ENCODE results near the gene CNGB1.
"Not testable (repeated sequence)": the region's sequence is repeated elsewhere in the genome, so short reads cannot be mapped to it uniquely, and the experiment has no call there.

The CNGB1 gene

DNA sequence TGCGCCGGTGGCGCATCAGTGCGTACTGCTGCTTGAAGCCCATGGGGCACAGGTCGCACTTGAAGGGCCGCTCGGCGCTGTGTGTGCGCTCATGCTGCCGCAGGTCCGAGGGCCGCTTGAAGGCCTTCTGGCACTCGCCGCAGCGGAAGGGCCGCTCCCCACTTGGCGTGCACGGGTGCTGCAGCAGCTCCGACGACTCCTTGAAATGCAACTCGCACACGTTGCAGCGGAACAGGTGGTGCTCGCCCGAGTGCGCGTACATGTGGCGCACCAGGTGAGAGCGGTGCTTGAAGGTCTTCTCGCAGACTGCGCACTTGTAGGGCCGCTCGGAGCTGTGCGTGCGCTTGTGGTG lies 26.2 kb upstream of the CNGB1 start:
- DNase-seq (ENCODE audit: low read depth in 2 of 2), result no peak

DNA sequence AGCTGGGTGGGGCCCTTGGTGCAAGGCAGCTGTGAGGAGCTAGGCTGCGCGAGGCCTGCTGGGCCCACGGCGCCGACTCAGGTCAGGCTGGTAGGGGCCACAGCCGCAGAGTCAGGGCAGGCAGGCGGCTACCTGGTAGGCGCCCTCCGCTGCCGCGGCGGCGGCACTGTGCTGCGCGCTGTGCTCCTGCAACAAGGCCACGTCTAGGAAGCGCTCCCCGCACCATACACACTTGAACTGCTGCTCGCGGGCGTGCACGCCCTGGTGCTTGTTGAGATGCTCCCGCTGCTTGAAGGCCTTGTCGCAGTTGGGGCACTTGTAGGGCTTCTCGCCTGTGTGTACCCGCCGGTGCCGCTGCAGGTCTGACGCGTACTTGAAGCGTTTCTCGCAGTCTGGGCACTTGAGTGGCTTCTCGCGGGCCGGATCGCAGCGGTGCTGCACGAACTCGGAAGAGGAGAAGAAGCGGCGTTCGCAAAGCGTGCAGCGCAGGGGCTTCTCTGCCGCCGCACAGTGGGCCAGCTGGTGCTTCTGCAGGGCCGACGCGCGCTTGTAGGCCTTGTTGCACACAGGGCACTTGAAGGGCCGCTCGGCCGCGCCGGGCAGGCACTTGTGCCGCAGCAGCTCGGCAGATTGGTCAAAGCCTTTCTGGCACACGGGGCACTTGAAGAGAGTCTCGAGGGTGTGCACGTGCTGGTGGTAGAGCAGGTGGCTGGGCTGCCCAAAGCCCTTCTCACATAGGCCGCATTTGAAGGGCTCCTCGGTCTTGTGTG lies 25.7 kb upstream of the CNGB1 start:
- no peak for DNase-seq (ENCODE audit: low read depth in 2 of 2)

DNA sequence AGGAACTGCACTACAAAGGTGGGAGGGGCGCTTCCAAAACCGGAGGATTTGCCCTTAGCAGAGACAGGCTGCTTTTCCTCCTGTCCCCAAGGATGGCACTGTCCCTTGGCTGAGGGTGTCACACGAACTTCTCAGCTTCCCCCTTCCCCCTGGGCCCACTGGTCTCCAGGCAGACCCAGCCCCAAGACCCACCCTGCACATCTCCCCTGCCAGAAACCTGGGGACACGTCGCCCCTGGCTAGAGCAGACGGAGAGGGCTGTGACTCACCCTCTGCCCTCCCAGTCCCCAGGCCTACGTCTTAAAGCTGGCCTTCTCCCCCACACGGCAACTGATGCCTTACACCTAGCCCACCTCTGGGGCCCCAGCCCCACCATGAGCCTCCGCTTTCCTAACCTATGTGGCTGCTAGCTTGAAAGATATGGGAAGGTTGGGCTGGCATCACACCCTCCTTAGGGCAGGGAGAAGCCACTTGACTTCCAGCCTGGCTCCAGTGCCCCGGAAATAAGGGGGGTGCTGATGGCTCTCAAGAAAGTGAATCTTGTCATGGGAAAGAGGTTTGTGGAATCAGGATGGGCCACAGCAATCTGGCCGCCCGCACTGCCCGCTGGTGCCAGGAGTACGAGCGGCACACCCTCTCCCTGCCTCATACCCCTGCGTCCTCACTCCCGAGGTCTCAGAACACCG lies 24.9 kb upstream of the CNGB1 start:
- DNase-seq (ENCODE audit: low read depth in 2 of 2), result no peak

DNA sequence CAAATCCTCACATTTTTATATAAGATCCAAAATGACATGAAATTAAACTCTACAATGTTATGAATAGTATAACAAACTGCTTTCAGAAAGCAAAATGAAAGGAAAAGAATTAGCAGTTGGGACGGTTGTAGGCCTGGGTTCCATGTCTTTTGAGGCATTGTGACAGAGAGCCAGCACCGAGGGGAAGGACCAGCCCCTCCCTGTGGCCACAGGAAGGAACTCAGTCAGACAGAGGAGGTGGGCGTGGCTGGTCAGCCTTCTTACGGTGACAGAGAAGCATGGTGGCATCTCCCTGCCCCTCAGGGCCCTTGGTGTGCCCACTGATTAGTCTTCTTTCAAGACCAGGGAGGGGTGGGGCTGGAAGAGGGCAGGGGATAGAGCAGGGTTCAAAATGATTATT lies 23.9 kb upstream of the CNGB1 start:
- DNase-seq (ENCODE audit: low read depth in 2 of 2), result no peak

DNA sequence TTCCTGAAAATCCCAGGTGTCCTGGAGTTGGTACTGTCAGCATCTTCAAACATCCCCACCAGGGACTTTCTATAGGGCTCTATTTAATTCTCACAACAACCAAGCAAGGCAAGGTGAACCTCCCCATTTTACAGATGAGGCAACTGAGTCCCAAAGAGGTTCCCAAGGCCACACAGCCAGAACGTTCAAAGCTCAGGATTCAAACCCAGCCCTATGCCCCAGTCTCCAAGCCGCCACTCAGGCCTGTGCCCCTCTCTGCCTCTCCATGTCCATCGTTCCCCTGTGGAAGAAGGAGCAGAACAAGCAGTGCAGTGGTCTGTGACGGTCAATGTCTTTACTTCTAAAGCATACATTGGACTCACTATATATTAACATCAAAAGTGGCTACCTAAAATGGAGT lies 23.4 kb upstream of the CNGB1 start:
- no peak for DNase-seq (ENCODE audit: low read depth in 2 of 2)

DNA sequence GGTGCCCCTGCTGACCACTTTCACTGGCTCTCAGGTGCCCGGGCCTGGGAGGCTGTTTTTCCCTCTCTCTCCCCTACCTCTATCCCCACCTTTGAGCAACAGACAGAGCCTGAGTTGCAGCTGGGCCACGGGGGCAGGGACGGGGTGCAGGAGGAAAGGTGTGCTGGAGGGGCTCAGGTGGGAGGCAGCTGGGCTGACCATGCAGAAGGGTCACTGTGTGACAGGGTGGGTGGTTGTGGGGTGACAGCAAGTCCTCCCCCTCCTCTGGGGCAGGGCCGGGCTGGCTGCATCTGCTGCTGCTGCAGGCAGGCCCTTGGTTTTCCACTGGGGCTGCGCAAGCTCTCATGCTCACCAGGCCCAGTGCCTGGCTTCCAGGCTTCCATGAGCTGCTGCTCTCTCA lies 23.0 kb upstream of the CNGB1 start:
- DNase-seq (ENCODE audit: low read depth in 2 of 2), result no peak

DNA sequence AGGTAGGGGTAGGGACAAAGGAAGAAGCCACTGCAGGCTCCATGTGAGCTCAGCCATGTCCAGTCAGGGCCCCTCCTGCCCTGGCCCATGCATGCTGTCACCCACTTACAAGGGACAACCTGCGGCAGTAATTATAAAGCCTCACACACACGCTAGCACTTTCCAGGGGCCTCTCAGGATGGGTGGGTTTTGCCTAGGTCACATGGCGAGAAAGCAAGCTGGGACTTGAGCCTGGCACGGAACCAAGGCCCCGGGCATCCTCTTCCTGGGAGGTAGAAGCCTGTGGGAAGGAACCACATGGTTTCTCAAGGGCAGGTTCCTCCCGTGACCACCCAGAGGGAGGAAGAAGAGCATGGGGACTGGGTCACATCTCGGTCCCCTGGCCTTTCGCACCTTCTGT lies 22.5 kb upstream of the CNGB1 start:
- no peak for DNase-seq (ENCODE audit: low read depth in 2 of 2)

DNA sequence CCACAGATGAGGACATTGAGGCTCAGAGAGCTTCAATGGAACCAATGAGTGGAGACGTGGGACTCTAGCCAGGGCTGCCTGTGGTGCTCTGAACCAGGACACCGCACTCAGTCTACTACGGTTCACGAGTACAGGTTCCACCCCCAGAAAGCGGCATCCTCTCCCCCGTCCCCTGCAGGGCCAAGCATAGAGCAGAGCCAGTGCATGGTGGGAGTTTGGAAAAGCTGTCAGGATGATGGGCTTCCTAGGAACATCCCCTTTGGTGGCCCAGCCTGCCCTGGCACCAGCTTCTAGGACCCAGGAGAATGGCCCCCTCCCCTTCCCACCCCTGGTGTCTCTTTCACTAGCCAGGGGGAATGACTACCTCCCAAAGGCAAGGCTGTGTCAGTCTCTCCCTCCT lies 21.2 kb upstream of the CNGB1 start:
- no peak for DNase-seq (ENCODE audit: low read depth in 2 of 2)

DNA sequence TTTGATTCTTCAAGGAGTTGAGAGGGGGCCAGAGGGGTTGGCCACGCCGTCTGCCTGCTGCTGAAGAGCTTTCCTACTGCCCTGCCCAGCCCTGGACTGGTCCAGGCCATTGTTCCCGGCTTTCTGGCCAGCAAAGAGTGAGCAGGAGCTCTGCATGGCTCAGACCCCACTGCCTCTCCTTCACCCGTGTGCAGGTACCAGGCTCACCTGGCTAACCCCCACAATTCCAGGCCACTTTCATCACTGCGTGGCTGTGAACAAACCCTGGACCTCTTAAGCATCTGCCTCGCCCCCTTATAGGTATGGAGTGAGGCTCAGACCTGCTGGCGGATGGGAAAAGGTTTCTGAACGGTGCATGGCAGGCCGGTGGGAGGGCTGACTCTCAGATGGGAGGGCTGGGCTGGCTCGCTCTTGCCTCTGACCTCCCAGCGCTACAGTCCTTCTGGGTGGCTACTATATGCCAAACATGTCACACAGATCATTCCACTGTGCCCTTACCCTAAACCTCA lies 20.7 kb upstream of the CNGB1 start:
- DNase-seq (ENCODE audit: low read depth in 2 of 2), result no peak

DNA sequence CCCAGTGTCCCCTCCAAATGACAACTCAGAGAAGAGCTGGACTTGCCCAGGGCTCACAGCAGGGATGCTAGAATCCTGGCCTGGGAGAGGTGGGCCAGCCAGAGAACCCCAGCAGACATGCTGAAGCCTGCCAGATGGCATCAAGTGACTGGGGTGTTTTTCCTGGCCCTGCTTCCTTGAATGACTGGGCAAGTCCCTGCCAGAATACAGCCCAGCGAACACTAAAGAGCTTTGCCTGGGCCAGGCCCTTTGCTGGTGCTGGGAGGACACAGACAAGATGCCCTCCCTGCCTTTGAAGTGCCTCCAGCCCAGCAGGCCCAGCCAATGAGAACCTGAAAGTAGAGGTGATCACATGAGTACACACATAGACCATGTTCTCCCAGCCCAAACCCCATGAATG lies 18.0 kb upstream of the CNGB1 start:
- no peak for DNase-seq (ENCODE audit: low read depth in 2 of 2)

DNA sequence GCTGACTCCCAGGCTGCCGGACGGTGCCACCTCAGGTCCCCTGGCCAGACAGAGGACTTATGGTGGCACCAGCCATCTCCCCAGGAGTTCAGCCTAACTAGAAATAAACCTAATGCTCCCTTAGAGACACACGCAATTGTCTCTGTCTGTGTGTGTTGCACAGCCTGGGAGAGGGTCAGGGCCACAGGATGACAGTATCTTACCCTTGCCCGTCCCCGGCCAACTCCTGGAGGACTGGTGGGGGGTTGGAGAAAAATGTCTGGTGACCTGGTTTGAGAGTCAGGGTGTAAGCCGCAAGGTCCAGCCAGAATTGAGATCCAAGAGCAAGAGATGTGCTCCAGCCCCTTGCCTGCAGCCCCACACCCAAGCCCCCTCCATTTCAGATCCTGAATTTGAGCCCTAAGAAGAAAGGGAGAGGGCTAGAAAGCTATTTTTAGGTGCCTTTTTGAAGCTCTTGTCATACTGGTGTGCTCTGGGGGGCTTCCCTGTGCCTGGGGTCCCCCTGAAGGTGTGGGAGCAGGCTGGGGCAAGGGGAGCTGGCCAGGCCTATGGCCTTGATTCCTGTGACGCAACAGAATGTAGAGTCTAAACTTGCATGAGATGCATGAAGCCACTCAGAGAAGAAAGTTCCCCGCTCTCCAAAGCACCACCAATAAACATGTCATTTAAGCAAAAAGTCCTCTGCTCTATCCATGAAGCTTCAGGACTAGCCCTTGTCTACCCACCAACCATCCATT lies 16.7 kb upstream of the CNGB1 start:
- DNase-seq (ENCODE audit: low read depth in 2 of 2), result no peak

DNA sequence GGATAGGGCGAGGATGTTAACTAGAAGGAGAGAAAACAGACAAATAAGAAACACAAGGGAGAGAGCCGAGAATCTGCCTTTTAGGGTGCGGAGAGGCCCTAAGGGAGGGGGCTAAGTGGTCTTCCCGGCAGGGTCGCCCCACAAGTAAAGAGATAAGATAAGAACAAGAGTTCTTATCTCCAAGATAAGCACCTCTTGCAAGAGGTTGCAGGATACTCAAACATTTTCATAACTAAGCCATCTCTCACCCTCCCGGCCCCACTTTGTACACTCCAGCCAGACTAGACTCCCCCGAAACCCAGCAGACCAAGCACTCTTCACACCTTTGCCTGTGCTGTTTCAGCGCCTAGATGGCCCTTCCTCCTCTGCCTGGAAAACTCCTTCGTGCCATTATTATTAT lies 15.3 kb upstream of the CNGB1 start:
- no peak for DNase-seq (ENCODE audit: low read depth in 2 of 2)

DNA sequence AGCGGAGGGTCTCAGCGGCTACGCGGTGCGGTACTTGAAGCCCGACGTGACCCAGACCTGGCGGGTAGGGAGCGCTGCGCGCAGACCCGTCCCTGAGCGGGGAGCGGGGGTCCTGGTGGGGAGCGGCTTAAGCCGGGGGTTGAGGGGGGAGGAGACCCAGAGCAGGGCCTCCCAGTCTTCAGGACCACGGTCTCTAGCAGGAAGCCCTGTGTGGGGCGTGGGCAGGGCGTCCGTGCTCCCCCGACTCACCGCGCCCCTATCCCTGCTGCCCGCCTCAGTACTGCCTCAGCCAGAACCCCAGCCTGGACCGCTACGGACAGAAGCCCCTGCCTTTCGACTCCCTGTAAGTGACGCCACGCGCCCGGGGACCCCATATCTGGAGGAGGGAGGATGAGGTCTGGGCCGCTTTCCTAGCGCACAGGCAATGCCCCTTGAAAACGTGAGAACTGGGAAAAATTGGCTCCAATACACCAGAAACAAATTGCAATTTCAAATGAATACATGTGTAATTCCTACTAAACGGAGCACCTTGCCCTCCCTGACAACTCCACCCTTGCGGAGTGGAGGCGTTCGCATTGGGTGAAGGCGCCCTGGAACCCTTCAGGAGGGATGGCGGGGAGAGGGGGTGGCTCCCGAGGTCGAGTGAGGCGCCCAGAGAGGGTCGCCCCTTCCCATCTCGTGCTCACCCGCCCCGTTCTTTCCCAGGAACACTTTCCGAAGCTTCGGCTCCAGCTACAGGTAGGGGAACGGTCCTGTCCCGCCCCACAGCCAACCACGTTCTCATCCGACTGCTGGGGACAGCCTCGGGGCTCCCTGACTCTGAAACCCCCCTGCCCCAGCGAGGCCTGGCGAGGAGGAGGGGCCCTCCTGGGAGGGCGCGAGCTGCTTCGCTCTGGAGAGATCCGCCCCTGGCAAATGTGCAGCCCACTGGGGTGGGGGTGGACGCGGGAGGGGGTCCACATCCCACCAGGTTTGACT lies 14.6 kb upstream of the CNGB1 start:
- peak in 1 of 2 donors; percentile 1 for DNase-seq (ENCODE audit: low read depth in 2 of 2)

DNA sequence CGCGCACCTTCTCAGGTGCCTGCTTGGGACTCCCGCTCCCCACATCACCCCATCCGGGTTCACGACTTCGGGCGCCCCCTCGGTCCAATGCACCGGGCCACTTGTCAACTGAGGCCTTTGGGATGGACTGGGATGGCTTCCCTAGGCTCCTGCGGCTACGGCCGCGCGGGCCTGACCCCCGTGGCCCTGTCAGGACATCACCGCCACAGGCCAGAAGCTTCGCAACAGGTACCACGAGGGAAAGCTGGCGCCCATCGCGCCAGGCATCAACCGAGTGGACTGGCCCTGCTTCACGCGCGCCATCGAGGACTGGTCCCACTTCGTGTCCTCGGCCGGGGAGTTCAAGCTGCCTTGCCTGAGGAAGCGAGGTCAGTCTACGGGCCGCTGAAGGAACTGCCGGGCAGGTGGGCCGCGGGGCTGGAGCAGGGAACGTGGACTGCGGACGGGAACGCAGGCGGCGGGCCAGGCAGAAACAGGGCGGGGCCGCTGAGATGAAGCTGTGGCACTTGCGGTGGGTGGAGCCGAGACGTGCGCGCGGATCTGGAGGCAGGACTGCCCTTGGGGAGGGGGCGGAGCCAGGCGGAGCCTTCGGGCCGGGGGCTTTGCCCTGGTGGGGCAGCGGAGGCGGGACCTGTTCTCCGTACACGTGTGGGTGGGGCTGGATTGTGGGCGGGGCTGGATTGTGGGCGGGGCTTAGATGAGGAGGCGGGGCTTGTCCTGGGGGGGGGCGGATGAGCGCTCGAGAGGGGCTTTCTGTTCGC lies 13.7 kb upstream of the CNGB1 start:
- peak; percentile 87 to 90 for DNase-seq (ENCODE audit: low read depth in 2 of 2)

DNA sequence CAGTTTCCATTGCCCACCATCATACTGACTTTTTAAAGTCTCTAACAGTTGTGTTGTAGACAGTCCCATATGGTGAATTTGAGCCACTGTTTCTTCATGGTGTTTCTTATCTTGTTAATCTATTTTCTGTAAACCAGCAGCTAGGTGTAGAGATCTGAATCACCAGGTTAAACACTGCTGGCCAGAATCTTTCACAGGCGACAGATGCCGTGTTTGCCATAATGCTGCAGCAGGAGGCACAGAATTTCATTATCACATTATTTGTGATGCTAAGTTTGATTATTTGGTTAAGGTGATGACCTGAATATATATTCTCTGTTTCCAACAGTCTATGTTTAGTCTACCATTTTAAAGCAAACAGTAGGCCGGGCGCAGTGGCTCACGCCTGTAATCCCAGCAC lies 11.5 kb upstream of the CNGB1 start:
- DNase-seq (ENCODE audit: low read depth in 2 of 2), result no peak

DNA sequence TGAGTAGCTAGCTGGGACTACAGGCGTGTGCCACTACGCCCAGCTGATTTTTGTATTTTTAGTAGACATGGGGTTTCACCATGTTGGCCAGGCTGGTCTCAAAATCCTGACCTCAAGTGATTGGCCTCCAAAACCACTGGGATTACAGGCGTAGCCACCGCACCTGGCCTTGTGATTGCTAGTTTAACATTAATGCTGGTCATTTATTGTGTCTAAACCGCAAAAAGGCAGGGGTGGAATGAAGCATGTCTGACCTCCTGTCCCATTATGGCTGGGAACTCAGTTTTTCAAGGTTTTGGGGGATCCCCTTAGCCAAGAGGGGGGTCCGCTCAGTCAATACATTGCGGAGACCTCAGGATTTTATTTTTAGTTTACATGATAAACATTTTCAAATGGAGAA lies 10.7 kb upstream of the CNGB1 start:
- no peak for DNase-seq (ENCODE audit: low read depth in 2 of 2)

DNA sequence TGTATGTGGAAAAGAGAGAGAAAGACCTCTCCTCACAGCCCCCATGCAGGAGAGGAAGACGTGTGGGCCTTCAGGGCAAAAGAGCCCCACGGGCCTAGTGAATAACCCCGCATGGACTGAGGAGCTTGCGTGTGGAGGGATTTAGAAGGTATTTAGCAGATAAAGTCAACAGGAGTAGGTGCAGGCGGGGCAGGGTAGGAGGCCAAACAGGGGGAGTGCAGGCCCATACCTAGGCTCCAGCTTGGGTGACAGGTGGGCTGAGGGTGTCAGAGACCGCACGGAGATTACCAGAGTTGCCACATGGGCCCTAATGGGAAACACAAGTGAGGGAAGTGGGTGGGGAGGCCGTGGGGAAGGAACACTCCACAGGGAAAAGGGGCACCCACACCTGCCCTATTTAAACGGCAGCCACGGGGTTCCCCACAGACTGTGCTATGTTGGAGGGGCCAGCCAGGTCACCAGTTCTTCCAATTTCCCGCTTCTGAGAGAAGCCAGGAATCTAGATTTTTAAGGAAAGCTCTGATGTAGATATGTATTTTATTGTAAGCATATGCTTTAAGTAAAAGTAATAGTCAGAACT lies 8.2 kb upstream of the CNGB1 start:
- no peak for DNase-seq (ENCODE audit: low read depth in 2 of 2)

DNA sequence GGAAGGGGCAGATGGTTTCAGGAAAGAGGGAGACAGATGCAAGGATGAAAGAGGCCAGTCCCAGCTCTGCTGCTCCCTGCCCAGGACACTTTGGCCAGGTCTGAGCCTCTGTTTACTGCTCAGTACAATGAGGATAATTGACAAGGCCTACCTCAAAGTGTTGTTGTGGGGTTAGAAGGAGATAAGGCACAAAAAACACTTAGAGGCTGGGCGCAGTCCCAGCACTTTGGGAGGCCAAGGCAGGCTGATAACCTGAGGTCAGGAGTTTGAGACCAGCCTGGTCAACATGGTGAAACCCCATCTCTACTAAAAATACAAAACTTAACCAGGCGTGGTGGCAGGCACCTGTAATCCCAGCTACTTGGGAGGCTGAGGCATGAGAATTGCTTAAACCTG lies 7.1 kb upstream of the CNGB1 start:
- not testable (repeated sequence) for DNase-seq (ENCODE audit: low read depth in 2 of 2)

DNA sequence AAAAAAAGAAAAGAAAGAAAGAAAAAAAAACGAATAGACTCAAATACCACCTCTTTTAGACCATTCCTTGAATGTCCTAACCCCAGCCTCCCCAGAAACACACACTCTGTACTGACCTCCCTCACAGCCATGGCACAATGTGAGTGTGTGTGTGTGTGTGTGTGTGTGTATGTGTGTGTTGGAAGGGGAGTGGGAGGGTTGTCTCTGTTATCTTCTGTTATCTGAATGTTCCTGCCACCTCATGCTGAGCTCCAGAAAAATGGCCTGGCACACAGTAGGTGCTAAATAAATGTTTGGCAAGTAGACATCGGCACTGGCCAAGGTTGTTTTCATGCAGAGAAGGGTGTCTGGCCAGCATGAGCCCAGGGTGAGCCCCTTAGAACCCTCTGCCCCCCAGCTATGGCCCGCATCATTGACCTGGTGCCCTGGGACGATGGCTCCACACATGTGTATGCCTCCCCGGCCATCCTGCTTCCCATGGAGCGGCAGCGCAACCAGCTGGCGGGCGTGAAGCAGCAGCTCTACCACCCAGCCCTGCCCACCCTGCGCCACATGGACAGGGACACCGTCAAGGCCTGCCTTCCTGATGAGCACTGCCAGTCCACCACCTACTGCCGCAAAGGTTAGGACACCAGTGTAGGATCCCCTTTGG lies 6.6 kb upstream of the CNGB1 start:
- DNase-seq (ENCODE audit: low read depth in 2 of 2), result no peak

DNA sequence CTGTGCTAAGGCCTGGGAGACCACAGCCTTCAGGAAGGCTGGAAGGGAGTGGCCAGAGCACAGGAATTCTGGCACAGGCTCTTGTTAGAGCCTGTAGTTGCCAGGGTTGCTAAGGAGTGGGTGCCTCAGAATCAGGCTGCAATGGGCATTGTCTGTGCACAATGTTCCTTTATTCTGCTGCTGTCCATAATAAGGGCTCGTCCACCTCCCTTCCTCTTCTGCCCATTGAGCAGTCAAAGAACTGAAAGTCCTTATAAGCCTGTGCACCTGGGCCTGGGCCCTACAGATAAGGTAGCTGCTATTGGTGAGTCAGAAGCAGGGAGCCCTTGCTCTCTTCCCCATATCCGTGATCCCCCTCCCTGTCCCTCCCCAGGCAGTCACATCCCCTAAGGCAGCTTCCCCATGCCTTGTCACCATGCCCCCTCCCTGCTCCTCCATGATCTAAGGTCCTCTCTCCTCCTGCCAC lies 5.4 kb upstream of the CNGB1 start:
- DNase-seq (ENCODE audit: low read depth in 2 of 2), result no peak

Measured in stimulated activated CD8-positive, alpha-beta memory T cell treated with anti-CD3 and anti-CD28 coated beads, Interleukin-7, amount 100 ng/mL, for 4 hours (primary cell).